Gastrocnemius medialis (tissue), 4 donors: ENCODE measurements around the gene CD8B2.

Source experiments
- POLR2A ChIP-seq, 2 donors: fragments of 450-650 bp; IDR thresholded peaks; one replicate each; pipeline ENCODE4 v1.6.1; 2017; ENCODE audit warnings: antibody characterized with exemption in 2 of 2, mild to moderate bottlenecking in 2 of 2, moderate library complexity in 2 of 2
- TF ChIP-seq, protein P1 (sequence below), 5 experiments: fragments of 450-650 bp in 3 of 5; fragments of 200-600 bp in 2 of 5; sonication (generic) in 2 of 5; IDR thresholded peaks in 4 of 5; conservative IDR thresholded peaks in 1 of 5; 1 replicate in 4 of 5; 2 replicates in 1 of 5; pipeline ENCODE4 v1.5.1; 2016 to 2019; ENCODE audit warnings: antibody characterized with exemption in 5 of 5, mild to moderate bottlenecking in 3 of 5, moderate library complexity in 3 of 5

DNA sequence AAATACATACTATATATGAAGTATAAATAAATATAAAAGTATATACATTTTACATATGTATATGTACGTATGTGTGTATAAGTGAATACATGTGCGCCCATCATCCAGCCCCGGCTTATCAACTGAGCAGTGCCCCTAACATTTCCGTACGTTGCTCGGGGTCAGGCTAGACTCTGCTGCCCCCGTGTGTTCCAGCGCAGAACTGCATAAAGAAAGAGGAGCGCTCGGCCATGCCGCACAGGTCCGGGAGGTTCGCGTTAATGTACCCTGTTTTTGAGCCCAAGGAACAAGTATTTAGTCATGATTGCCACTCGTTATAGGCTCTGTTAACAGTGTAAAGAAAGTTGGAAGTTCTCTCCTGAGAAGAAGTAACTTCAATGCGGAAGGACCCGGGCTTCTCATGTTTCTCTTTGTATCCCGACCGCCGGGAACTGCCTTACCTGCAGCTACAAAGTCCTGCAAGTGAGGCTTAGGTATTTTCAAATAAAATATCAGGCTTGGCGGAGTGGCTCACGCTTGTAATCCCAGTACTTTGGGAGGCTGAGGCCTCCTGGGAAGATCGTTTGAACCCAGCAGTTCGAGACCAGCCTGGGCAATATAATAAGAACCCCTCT lies 55.7 kb downstream of the CD8B2 start:
- TF ChIP-seq, protein P1, sequence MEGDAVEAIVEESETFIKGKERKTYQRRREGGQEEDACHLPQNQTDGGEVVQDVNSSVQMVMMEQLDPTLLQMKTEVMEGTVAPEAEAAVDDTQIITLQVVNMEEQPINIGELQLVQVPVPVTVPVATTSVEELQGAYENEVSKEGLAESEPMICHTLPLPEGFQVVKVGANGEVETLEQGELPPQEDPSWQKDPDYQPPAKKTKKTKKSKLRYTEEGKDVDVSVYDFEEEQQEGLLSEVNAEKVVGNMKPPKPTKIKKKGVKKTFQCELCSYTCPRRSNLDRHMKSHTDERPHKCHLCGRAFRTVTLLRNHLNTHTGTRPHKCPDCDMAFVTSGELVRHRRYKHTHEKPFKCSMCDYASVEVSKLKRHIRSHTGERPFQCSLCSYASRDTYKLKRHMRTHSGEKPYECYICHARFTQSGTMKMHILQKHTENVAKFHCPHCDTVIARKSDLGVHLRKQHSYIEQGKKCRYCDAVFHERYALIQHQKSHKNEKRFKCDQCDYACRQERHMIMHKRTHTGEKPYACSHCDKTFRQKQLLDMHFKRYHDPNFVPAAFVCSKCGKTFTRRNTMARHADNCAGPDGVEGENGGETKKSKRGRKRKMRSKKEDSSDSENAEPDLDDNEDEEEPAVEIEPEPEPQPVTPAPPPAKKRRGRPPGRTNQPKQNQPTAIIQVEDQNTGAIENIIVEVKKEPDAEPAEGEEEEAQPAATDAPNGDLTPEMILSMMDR (IDR thresholded peaks at IDR 0.05 in 4 of 5, conservative IDR thresholded peaks at IDR 0.05 in 1 of 5), result peak; percentile 72 to 93 (median 85)
- TF ChIP-seq POLR2A (IDR thresholded peaks at IDR 0.05), result no peak
